GM18858 (cell line): ENCODE results near the gene PACSIN2.
"Not testable (repeated sequence)": the region's sequence is repeated elsewhere in the genome, so short reads cannot be mapped to it uniquely, and the experiment has no call there.

Experiments
- ATAC-seq: cut with Tn5 transposase; IDR thresholded peaks from one replicate; pipeline ENCODE4 v1.9.1; 2021; ENCODE audit not compliant: unreplicated experiment

The PACSIN2 gene

DNA sequence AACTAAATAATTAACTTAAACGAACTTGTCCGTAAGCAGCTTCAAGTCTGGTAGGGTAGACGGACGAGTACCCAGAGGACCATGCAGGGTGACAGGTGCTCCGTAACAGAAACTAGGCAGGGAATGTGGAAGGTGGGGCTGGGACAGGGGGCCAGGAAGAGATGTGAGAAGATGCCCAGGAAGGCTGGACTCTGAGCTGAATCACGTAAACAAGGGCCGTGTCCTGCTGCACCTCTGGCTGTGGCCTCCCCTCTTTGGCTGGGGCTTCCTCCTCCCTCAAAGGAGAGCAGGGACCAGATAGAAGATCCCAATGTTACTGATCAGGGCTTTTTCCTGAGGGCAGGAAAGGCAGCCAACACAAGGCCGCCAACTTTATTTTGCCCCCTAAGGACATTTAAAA lies 47.9 kb downstream of the PACSIN2 start:
- ATAC-seq, result no peak

DNA sequence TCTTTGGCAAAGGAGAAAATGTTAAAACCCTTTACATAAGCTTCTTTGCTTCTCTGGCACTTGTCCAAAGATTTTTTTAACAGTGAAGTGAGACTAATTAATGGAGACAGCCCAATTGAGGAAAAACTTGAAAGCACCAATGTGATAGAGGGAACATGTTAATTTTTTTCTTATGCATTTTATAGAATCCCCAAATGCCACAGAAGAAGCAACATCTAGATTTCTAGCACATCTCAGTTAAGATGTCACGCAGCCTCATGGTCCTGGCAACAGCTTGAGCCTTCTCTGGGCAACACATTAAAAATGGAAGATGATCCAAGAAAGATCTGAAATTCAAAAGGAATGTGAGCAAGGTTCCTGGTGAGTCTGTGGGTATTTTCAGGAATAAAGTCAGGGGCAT lies 48.5 kb downstream of the PACSIN2 start:
- no peak for ATAC-seq

DNA sequence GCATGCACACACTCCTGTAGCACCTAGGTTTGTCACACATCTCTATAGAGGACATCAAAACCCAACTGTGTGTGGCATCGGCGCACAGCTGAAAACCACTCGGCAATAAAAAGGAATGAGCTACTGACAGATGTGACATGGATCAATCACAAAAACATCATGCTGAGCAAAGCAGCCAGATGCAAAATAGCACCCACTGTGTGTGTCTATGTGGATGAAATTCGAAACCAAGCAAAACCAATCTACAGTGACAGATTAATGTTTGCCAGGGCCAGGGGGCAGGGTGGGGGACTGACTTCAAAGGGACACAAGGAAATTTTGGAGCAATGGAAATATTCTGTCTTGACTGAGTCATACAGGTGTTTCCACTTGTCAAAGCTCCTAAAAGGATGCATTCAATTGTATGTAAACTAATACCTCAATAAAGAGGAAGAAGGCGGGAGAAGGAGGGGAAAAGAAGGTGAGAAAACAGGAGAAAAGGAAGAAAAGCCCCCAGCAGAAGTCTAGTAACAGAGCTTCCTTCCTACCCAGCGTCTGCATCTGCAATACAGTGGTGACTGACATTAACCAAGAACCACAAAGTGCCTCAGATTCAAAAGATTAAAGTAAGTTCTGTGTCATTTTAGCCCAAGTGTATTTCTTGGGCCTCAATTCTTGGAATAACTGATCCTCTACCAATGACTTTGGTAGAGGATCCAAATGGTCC lies 49.8 kb downstream of the PACSIN2 start:
- no peak for ATAC-seq

- no peak for ATAC-seq
Observed at GRCh38 chr22:42963231-42963595, 51.7 kb downstream of the PACSIN2 start.

DNA sequence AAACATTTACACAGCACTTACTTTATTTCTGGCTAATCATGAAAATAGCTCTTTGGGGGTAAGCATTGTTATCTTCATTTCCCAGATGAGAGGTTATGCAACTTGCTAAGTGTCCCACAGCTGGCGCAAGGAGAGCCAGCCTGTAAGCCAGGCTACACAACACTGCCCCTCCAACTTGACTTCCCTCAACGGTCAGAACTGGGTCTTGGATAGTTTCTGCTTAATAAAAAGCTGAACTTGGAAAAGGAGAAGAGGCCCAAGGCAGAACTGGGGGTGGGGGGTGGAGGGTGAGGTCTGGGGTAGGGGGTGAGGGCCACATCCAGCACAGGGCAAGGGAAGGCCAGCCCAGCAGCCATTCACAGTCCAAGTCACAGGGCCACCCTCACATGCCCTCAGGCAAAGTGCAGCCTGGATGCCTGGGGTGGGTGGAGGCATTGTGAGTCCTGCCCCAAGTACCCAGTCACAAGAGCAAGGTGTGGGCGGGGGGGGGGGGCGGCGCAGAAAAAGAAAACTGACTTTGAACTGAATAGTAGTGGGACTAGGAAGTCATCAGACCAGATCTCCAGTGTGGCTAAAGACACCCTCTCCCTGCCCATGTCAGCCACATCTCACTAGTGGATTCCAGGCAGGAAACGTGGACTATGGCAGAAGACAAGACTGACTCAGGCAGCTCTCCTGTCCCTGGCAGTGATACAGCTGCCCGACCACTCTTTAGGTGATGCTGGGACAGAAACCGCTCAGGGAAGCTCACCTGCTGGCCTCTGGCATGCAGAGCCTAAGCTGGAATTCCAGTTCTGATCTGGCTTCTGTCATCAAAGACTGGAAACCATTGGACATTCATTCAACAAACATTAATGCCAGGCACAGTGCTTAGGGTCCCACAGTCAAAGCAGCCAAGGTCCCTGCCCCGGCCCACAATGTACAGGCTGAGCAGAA lies 52.4 kb downstream of the PACSIN2 start:
- ATAC-seq, result no peak

DNA sequence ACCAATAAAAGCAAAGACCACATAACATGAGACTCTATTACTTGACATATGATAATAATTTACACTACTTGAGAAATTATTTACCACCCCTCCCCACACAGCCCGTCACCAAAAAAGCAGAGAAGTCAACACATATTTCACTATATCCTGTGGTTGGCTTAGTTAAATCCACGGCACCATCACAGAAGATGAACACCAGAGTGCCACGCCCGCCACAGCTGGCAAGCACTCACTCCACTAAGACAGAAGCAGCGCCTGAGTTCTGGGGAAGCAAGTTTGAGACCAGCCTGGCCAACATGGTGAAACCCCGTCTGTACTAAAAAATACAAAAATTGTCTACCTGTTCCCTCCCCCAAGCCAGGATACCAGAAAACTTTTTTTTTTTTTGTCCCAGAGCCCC lies 53.1 kb downstream of the PACSIN2 start:
- no peak for ATAC-seq

GRCh38 chr22:42961400-42961690 lies 53.6 kb downstream of the PACSIN2 start:
- not testable (repeated sequence) for ATAC-seq

DNA sequence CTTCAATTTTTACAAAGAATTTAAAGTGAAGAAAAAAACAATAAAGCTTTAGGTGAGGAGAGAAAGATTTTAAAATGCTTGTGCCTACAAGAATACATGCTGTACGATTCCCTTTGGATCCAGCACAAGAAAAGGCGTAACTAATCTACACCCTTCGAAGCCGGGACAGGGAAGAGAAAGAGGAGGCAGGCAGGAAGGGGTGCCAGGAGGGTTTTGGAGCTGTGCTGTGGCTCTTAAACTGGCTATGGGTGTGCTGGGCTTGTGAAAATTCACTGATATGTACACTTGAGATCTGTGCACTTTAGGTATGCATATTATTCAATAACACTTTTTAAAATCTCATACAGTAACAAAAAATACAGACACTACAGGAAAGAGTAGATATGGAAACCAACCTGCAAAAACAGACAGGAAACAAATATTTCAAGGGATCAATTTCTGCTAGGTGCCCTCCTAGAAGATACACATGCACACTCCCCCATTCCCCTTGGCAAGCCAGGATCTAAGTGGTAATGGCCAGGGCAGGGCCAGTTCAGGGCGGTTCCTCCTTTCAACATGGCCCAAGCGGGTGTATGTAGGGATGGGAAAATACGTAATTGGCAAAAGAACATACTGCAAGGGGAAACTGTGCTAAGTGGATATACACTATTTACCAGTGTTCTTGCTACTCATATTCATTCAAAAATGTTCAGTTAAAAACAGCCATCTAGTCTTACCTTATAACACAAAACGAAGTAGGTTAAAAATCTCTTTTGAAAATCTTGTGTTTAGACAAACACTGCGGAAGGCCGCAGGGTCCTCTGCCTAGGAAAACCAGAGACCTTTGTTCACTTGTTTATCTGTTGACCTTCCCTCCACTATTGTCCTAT lies 54.2 kb downstream of the PACSIN2 start:
- no peak for ATAC-seq

DNA sequence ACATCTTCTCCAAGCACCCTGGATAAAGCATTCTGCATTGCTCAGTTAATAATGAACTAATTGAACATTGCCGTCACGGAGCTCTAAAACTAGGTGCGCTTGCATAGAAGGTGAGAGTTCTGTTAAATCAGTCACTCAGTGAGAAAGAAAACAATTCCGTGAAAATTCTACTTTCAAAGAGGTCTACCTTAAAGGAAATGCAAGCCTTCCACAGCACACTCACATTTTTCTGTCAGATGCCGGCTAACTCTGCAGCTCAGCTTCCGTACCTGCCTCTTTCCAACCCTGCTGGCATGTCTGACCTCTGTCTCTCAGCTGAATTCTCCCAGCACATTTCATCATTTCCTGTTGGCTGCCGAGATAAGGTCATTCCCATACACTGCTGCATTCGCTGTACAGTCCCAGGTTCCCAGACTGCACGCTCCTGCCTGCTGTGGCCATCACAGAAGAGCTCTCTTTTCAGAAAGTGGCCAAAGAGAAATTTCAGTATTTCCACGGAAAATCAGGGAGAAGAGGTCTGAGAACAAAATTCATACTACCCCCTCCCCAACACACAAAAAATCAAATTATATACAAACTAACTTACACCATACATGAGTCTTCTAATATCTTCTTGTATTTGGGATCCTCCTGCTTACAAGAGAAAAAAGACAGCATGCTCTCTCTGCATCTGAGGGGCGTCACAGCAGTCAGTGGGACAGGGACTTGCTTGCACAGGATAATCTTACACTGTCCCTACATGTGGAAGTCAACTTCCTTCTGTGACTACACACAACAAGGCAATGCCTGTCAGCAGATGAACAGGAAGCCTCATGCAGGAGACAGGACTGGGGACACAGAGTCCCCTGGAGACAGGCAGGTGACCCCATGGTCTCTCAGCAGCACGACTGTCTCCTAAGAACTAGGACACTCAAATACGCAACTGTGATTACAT lies 55.1 kb downstream of the PACSIN2 start:
- ATAC-seq, result no peak

DNA sequence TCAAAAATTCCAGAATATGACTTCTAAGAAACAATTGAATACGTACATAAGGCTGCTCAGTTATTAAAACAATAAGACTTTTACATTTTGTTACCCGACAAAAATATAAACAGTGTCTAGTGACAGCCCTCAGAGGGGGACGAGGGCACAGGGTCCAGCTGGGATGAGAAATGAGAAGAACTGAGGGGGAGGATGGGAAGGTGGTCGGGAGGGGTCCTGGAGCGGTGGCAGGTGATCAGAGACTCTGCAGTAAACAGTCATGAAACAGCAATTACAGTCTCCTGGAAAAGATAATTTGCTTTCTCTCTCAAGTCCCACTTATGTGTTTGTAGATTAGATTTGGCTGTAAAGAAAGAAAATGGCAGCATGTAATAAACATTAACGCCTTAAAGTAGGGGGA lies 56.0 kb downstream of the PACSIN2 start:
- no peak for ATAC-seq

GRCh38 chr22:42957958-42958357 lies 57.0 kb downstream of the PACSIN2 start:
- ATAC-seq, result no peak

- no peak for ATAC-seq
Observed at GRCh38 chr22:42957544-42957943, 57.4 kb downstream of the PACSIN2 start.

- ATAC-seq, result no peak
Observed at GRCh38 chr22:42955848-42956247, 59.1 kb downstream of the PACSIN2 start.

- no peak for ATAC-seq
Observed at GRCh38 chr22:42955087-42955635, 59.8 kb downstream of the PACSIN2 start.

DNA sequence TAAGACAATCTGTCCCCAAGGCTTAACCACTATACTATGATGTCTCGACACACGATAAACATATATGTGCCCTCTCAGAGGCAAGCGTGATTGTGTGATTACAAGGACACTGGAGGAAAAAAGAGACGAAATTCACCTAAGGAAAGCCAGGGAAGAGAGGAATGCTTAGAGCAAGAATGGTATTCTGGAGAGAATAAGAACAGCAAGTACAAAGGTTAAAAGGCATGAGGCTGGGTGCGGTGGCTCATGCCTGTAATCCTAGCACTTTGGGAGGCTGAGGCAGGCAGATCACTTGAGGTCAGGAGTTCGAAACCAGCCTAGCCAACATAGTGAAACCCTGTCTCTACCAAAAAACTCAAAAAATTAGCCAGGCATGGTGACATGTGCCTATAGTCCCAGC lies 61.2 kb downstream of the PACSIN2 start:
- ATAC-seq, result not testable (repeated sequence)

DNA sequence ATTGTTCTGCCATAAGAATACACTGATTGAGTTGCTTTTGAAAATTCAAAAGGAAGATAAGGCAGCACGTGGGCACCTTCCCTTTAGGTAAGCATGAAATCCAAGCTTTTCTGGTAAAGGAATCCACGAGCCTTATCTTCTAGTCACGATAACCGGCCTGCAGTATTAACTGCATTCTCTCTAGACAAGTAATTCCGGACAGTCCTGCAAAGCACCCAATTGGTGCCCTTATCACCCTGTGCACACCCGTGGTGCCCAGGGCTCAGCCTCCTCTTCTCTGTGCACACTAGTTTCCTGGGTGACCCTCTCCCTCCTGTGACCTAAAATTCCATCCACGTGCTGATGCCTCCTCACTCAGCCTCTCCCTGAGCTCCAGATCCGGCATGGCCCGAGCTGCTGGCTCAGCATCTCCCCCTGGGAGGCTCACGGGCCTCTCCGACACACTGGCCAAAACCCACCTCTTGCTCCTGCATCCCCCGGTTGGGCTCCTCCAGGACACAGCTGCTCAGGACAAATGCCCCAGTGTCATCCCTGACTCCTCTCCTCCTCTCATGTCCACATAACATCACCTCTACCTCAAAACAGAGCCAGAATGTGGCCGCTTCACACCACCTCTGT lies 63.7 kb downstream of the PACSIN2 start:
- ATAC-seq, result no peak

DNA sequence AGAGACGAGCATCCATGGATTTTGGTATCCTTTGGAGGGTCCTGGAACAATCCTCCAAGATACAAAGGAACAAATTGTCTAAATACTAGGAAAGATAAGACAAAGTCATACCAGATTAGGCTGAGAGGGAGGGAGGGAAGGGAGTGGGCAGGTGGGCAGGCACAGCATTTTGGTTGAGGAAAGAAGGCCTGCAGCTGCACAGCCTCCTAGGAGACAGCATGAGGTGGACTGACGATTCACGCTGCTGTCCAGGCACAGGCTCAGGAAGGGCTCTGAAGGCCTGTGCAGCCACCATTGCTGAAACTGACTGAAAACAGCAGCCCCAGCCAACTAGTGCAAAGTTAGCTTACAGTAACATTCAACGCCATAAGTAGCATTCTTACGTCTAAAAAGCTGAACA lies 64.7 kb downstream of the PACSIN2 start:
- ATAC-seq, result no peak

DNA sequence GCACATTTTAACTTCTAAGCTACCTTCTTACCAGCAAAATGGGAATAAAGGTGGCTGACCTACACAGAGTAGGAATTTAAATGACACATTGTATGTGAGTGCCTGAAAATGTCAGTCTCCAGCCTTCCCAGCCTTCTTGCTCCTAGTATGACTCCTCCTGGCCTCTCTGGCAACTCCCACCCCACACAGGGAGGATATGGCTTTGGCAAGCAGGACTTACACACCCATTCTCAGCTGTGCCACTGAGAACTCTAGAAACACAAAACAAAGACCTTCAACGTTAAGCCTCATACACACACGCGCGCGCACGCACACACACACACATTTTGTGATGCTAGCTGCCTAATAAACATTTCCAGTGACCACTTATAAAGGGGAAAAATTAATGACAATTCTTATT lies 65.8 kb downstream of the PACSIN2 start:
- ATAC-seq, result no peak

GRCh38 chr22:42948294-42948693 lies 66.7 kb downstream of the PACSIN2 start:
- no peak for ATAC-seq
